HEK293 (cell line): Measurements from ENCODE around the gene TTC12.

Experiments used
- CTCF ChIA-PET: fragments of 350-600 bp; formaldehyde crosslinking; extraction: SDS; loops from one replicate; lab custom pipeline; 2021; ENCODE audit warnings: antibody characterized with exemption; lab: Yijun Ruan, JAX
- POLR2A ChIA-PET: fragments of 300-600 bp; formaldehyde crosslinking; extraction: SDS; loops from one replicate; lab custom pipeline; 2020; ENCODE audit warnings: antibody characterized with exemption, inconsistent platforms; lab: Yijun Ruan, JAX
- H3K27ac ChIP-seq: fragments of 200-500 bp; sonication (Bioruptor generic); 2 replicates; pipeline ENCODE4 v1.5.1; 2014; ENCODE audit warnings: low read depth, low read length, control low read depth, inconsistent platforms; ENCODE audit errors: extremely low read depth
- H3K36me3 ChIP-seq, 2 experiments: fragments of 200-500 bp in 1 of 2; sonication (Bioruptor generic) in 1 of 2; 1 replicate in 1 of 2; 2 replicates in 1 of 2; pipeline ENCODE4 v1.5.1; 2014 to 2017; ENCODE audit warnings: inconsistent platforms in 2 of 2, low read length in 2 of 2; ENCODE audit not compliant: control insufficient read depth in 2 of 2, insufficient read depth in 1 of 2
- H3K4me1 ChIP-seq: fragments of 200-500 bp; sonication (Bioruptor generic); 2 replicates; pipeline ENCODE4 v1.5.1; 2014; ENCODE audit warnings: mild to moderate bottlenecking, low read length, inconsistent platforms; ENCODE audit not compliant: control insufficient read depth, insufficient read depth
- H3K4me3 ChIP-seq: 2 replicates; pipeline ENCODE4 v1.5.1; 2011; ENCODE audit warnings: low read depth, mild to moderate bottlenecking, control low read depth, low read length, moderate library complexity
- H3K9me3 ChIP-seq: fragments of 200-500 bp; sonication (Bioruptor generic); 2 replicates; pipeline ENCODE4 v1.5.1; 2014; ENCODE audit warnings: low read depth, low read length, inconsistent platforms; ENCODE audit not compliant: control insufficient read depth, insufficient read depth
- IKZF3 ChIP-seq: fragments of 450-650 bp; IDR thresholded peaks from 2 replicates; pipeline ENCODE4 v1.5.0; 2018; ENCODE audit warnings: missing biosample characterization, mild to moderate bottlenecking, missing genetic modification characterization, moderate library complexity
- MEIS1 ChIP-seq: sonication (generic); formaldehyde crosslinking; IDR thresholded peaks from 2 replicates; pipeline ENCODE4 v1.8.1; 2022; ENCODE audit warnings: missing genetic modification reagents, mild to moderate bottlenecking, borderline replicate concordance
- RBAK ChIP-seq: fragments of 450-650 bp; formaldehyde crosslinking; IDR thresholded peaks from 2 replicates; pipeline ENCODE4 v1.5.1; 2016; ENCODE audit warnings: missing biosample characterization, missing genetic modification characterization
- TCF7L2 ChIP-seq: IDR thresholded peaks from 2 replicates; pipeline ENCODE4 v1.6.1; 2011; ENCODE audit warnings: low read depth, mild to moderate bottlenecking, inconsistent platforms, low read length, moderate library complexity, borderline replicate concordance
- TRIM28 ChIP-seq: IDR thresholded peaks from 2 replicates; pipeline ENCODE4 v1.6.1; 2011; ENCODE audit warnings: low read length, control low read depth, borderline replicate concordance
- ZBTB49 ChIP-seq: fragments of 450-650 bp; formaldehyde crosslinking; IDR thresholded peaks from 2 replicates; pipeline ENCODE4 v1.5.1; 2016; ENCODE audit warnings: missing biosample characterization, missing genetic modification characterization, low read depth
- ZFP41 ChIP-seq: fragments of 450-650 bp; formaldehyde crosslinking; IDR thresholded peaks from 2 replicates; pipeline ENCODE4 v1.5.1; 2016; ENCODE audit warnings: missing biosample characterization, missing genetic modification characterization, borderline replicate concordance
- ZNF114 ChIP-seq: fragments of 450-650 bp; formaldehyde crosslinking; IDR thresholded peaks from 2 replicates; pipeline ENCODE4 v1.5.0; 2017; ENCODE audit warnings: missing biosample characterization, missing genetic modification characterization
- ZNF132 ChIP-seq: fragments of 450-650 bp; formaldehyde crosslinking; IDR thresholded peaks from 2 replicates; pipeline ENCODE4 v1.5.1; 2017; ENCODE audit warnings: missing biosample characterization, missing genetic modification characterization, borderline replicate concordance
- ZNF133 ChIP-seq: fragments of 450-650 bp; formaldehyde crosslinking; IDR thresholded peaks from 2 replicates; pipeline ENCODE4 v1.5.1; 2016; ENCODE audit warnings: missing biosample characterization, missing genetic modification characterization
- ZNF140 ChIP-seq: fragments of 450-650 bp; formaldehyde crosslinking; IDR thresholded peaks from 2 replicates; pipeline ENCODE4 v1.5.1; 2016; ENCODE audit warnings: missing biosample characterization, missing genetic modification characterization
- ZNF221 ChIP-seq: fragments of 450-650 bp; formaldehyde crosslinking; IDR thresholded peaks from 2 replicates; pipeline ENCODE4 v1.5.1; 2017; ENCODE audit warnings: missing biosample characterization, missing genetic modification characterization, borderline replicate concordance
- ZNF239 ChIP-seq: fragments of 450-650 bp; formaldehyde crosslinking; IDR thresholded peaks from 2 replicates; pipeline ENCODE4 v1.5.1; 2016; ENCODE audit warnings: missing biosample characterization, missing genetic modification characterization
- ZNF335 ChIP-seq: fragments of 450-650 bp; formaldehyde crosslinking; conservative IDR thresholded peaks from 2 replicates; pipeline ENCODE4 v1.5.1; 2016; ENCODE audit warnings: missing biosample characterization, missing genetic modification characterization
- ZNF366 ChIP-seq: fragments of 450-650 bp; formaldehyde crosslinking; conservative IDR thresholded peaks from 2 replicates; pipeline ENCODE4 v1.5.1; 2016; ENCODE audit warnings: missing biosample characterization, missing genetic modification characterization
- ZNF391 ChIP-seq: fragments of 450-650 bp; formaldehyde crosslinking; IDR thresholded peaks from 2 replicates; pipeline ENCODE4 v1.5.1; 2016; ENCODE audit warnings: low read depth, missing biosample characterization, missing genetic modification characterization, borderline replicate concordance
- ZNF423 ChIP-seq: fragments of 450-650 bp; formaldehyde crosslinking; IDR thresholded peaks from 2 replicates; pipeline ENCODE4 v1.5.1; 2016; ENCODE audit warnings: missing biosample characterization, missing genetic modification characterization
- ZNF48 ChIP-seq: fragments of 450-650 bp; formaldehyde crosslinking; IDR thresholded peaks from 2 replicates; pipeline ENCODE4 v1.5.1; 2016; ENCODE audit warnings: missing biosample characterization, missing genetic modification characterization
- ZNF521 ChIP-seq: fragments of 450-650 bp; formaldehyde crosslinking; IDR thresholded peaks from 2 replicates; pipeline ENCODE4 v1.5.1; 2017; ENCODE audit warnings: missing biosample characterization, mild to moderate bottlenecking, missing genetic modification characterization
- ZNF549 ChIP-seq: fragments of 450-650 bp; IDR thresholded peaks from 2 replicates; pipeline ENCODE4 v1.5.1; 2018; ENCODE audit warnings: missing biosample characterization, missing genetic modification characterization, mild to moderate bottlenecking, inconsistent platforms, moderate library complexity
- ZNF654 ChIP-seq: fragments of 450-650 bp; formaldehyde crosslinking; IDR thresholded peaks from 2 replicates; pipeline ENCODE4 v1.5.1; 2016; ENCODE audit warnings: low read depth, missing biosample characterization, missing genetic modification characterization
- ZNF660 ChIP-seq: fragments of 450-650 bp; IDR thresholded peaks from 2 replicates; pipeline ENCODE4 v1.5.1; 2018; ENCODE audit warnings: missing biosample characterization, mild to moderate bottlenecking, missing genetic modification characterization
- ZNF677 ChIP-seq: fragments of 450-650 bp; IDR thresholded peaks from 2 replicates; pipeline ENCODE4 v1.5.0; 2018; ENCODE audit warnings: missing biosample characterization, mild to moderate bottlenecking, missing genetic modification characterization, moderate library complexity
- ZNF768 ChIP-seq: fragments of 450-650 bp; formaldehyde crosslinking; IDR thresholded peaks from 2 replicates; pipeline ENCODE4 v1.5.1; 2018; ENCODE audit warnings: missing biosample characterization, mild to moderate bottlenecking, missing genetic modification characterization
- ZNF792 ChIP-seq: fragments of 450-650 bp; formaldehyde crosslinking; IDR thresholded peaks from 2 replicates; pipeline ENCODE4 v1.5.1; 2016; ENCODE audit warnings: missing biosample characterization, missing genetic modification characterization
- TF ChIP-seq, protein P1 (sequence below): fragments of 450-650 bp; formaldehyde crosslinking; IDR thresholded peaks from 2 replicates; pipeline ENCODE4 v1.5.1; 2017; ENCODE audit warnings: missing biosample characterization, missing genetic modification characterization
- TF ChIP-seq, protein P2 (sequence below): IDR thresholded peaks from 2 replicates; pipeline ENCODE4 v1.6.1; 2011; ENCODE audit warnings: mild to moderate bottlenecking, low read depth, low read length, borderline replicate concordance
- TF ChIP-seq, protein P3 (sequence below): fragments of 450-650 bp; formaldehyde crosslinking; IDR thresholded peaks from 2 replicates; pipeline ENCODE4 v1.5.1; 2016; ENCODE audit warnings: missing biosample characterization, missing genetic modification characterization, borderline replicate concordance

The TTC12 gene

GRCh38 chr11:113322158-113322557 is 7.8 kb downstream of the TTC12 start (continued):
- TF ChIP-seq, protein P1, sequence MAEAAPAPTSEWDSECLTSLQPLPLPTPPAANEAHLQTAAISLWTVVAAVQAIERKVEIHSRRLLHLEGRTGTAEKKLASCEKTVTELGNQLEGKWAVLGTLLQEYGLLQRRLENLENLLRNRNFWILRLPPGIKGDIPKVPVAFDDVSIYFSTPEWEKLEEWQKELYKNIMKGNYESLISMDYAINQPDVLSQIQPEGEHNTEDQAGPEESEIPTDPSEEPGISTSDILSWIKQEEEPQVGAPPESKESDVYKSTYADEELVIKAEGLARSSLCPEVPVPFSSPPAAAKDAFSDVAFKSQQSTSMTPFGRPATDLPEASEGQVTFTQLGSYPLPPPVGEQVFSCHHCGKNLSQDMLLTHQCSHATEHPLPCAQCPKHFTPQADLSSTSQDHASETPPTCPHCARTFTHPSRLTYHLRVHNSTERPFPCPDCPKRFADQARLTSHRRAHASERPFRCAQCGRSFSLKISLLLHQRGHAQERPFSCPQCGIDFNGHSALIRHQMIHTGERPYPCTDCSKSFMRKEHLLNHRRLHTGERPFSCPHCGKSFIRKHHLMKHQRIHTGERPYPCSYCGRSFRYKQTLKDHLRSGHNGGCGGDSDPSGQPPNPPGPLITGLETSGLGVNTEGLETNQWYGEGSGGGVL (tag by site-specific recombination), result no peak
- no peak for TF ChIP-seq ZNF549
- TF ChIP-seq ZNF114 (tag by site-specific recombination), result no peak
- no peak for TF ChIP-seq ZNF132
- TF ChIP-seq IKZF3 (tag by site-specific recombination), result no peak

DNA sequence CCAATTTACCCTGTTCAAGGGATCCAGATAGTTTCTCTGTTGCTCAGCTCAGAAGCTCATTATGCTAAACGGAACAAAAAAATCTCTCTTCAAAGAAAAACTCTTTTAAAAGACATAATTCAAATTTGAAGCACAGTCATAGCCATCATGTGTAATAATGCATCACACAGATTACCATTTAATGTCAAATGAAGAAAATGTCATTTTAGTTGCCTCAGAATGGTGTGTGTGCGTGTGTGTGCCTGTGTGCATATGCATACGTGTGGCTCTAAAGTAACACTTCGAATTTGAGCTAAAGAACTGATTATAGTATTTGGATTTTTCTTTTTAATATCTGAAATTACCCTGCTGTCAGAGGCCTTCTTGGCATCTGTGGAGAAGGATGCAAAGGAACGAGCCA is 9.9 kb downstream of the TTC12 start:
- ChIA-PET CTCF (interaction anchor here (0.8 to 1.9 kb wide), 2 partner anchors 18 to 401 kb away, joined by 3 to 8 read pairs; no protein-coding TSS in a partner anchor), POLR2A (no interaction called here)
- H3K4me3 ChIP-seq, result no peak overlapping the region
- H3K36me3 ChIP-seq, result peaks cover 0 to 49% of the 10 kb centered on the region in 2 experiments; a peak in 1 of 3 replicates
- H3K4me1 ChIP-seq, result no peaks in the 10 kb centered on the region
- TF ChIP-seq ZNF239 (no peak), ZNF140 (tag by site-specific recombination) (no peak), ZNF521 (tag by site-specific recombination) (no peak), ZNF423 (tag by site-specific recombination) (no peak), ZNF366 (no peak), ZNF48 (no peak), ZFP41 (no peak), TRIM28 (no peak), ZNF677 (tag by site-specific recombination) (no peak), ZBTB49 (tag by site-specific recombination) (no peak), ZNF221 (tag by site-specific recombination) (no peak)
- TF ChIP-seq, protein P2, sequence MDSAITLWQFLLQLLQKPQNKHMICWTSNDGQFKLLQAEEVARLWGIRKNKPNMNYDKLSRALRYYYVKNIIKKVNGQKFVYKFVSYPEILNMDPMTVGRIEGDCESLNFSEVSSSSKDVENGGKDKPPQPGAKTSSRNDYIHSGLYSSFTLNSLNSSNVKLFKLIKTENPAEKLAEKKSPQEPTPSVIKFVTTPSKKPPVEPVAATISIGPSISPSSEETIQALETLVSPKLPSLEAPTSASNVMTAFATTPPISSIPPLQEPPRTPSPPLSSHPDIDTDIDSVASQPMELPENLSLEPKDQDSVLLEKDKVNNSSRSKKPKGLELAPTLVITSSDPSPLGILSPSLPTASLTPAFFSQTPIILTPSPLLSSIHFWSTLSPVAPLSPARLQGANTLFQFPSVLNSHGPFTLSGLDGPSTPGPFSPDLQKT, result no peak
- no peak overlapping the region for H3K27ac ChIP-seq
- no peaks in the 10 kb centered on the region for H3K9me3 ChIP-seq

DNA sequence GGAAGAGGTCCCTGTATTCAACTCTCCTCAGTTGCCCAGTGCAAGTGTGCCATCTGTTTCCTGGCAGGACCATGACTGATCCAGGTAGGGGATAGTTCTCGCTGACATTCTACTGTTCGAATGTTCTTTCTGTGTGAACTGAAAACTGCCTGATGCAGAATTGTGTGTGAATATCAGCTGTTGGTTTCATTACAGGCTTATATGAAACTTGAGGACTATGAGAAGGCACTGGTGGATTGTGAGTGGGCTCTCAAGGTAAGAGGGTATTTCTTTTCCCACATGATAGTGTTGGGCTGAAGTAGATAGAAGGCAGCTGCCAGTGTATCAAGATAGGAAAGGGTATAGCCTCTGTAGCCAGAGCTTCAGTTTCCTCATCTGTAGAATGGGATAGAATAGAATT is 15.3 kb downstream of the TTC12 start:
- Histone ChIP-seq H3K9me3 (no peaks in the 10 kb centered on the region), H3K4me3 (no peak overlapping the region), H3K27ac (no peak overlapping the region), H3K36me3 (peaks cover 0 to 82% of the 10 kb centered on the region in 2 experiments; a peak in 1 of 3 replicates), H3K4me1 (no peaks in the 10 kb centered on the region)
- CTCF ChIA-PET, result no interaction called here
- POLR2A ChIA-PET, result no interaction called here
- TF ChIP-seq ZNF660 (tag by site-specific recombination) (no peak), ZNF792 (no peak), IKZF3 (tag by site-specific recombination) (no peak), ZNF133 (tag by site-specific recombination) (no peak), ZNF654 (tag by site-specific recombination) (no peak), TCF7L2 (no peak), RBAK (no peak), ZNF391 (tag by site-specific recombination) (no peak), ZNF335 (tag by site-specific recombination) (no peak), MEIS1 (CRISPR knock-in tag) (no peak), ZNF768 (tag by site-specific recombination) (no peak)
- TF ChIP-seq, protein P3, sequence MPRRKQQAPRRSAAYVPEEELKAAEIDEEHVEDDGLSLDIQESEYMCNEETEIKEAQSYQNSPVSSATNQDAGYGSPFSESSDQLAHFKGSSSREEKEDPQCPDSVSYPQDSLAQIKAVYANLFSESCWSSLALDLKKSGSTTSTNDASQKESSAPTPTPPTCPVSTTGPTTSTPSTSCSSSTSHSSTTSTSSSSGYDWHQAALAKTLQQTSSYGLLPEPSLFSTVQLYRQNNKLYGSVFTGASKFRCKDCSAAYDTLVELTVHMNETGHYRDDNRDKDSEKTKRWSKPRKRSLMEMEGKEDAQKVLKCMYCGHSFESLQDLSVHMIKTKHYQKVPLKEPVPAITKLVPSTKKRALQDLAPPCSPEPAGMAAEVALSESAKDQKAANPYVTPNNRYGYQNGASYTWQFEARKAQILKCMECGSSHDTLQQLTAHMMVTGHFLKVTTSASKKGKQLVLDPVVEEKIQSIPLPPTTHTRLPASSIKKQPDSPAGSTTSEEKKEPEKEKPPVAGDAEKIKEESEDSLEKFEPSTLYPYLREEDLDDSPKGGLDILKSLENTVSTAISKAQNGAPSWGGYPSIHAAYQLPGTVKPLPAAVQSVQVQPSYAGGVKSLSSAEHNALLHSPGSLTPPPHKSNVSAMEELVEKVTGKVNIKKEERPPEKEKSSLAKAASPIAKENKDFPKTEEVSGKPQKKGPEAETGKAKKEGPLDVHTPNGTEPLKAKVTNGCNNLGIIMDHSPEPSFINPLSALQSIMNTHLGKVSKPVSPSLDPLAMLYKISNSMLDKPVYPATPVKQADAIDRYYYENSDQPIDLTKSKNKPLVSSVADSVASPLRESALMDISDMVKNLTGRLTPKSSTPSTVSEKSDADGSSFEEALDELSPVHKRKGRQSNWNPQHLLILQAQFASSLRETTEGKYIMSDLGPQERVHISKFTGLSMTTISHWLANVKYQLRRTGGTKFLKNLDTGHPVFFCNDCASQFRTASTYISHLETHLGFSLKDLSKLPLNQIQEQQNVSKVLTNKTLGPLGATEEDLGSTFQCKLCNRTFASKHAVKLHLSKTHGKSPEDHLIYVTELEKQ (tag by site-specific recombination), result no peak
